GM18867 (cell line): Measurements from ENCODE around the gene NFAM1.

Source experiments
- ATAC-seq: cut with Tn5 transposase; IDR thresholded peaks from one replicate; pipeline ENCODE4 v1.9.1; 2021; ENCODE audit warnings: mild to moderate bottlenecking, moderate library complexity; ENCODE audit not compliant: unreplicated experiment

Gene NFAM1

GRCh38 chr22:42432020-42432596, at the start of gene NFAM1:
Gene NFAM1, minus strand, starts transcription at chr22:42432403. Its CDS starts 46 bp downstream, at chr22:42432357.
- ATAC-seq: no peak

GRCh38 chr22:42475122-42475521, 42.9 kb upstream of the NFAM1 start:
- ATAC-seq: no peak

GRCh38 chr22:42473484-42474193, 41.4 kb upstream of the NFAM1 start:
- ATAC-seq: no peak

GRCh38 chr22:42472671-42473070, 40.5 kb upstream of the NFAM1 start:
- ATAC-seq: no peak

GRCh38 chr22:42471441-42471840, 39.2 kb upstream of the NFAM1 start:
- no peak for ATAC-seq

- no peak for ATAC-seq
Observed at GRCh38 chr22:42470366-42471082, 38.3 kb upstream of the NFAM1 start.

GRCh38 chr22:42468841-42469240, 36.6 kb upstream of the NFAM1 start:
- ATAC-seq: no peak

- no peak for ATAC-seq
Observed at GRCh38 chr22:42462016-42462415, 29.8 kb upstream of the NFAM1 start.

GRCh38 chr22:42461511-42461910, 29.3 kb upstream of the NFAM1 start:
- no peak for ATAC-seq

- no peak for ATAC-seq
Observed at GRCh38 chr22:42459287-42460063, 27.3 kb upstream of the NFAM1 start.

- ATAC-seq: no peak
Observed at GRCh38 chr22:42452916-42453315, 20.7 kb upstream of the NFAM1 start.

GRCh38 chr22:42452456-42452855, 20.3 kb upstream of the NFAM1 start:
- ATAC-seq: no peak

- no peak for ATAC-seq
Observed at GRCh38 chr22:42451499-42452145, 19.4 kb upstream of the NFAM1 start.

- no peak for ATAC-seq
Observed at GRCh38 chr22:42450862-42451261, 18.7 kb upstream of the NFAM1 start.

- ATAC-seq: no peak
Observed at GRCh38 chr22:42446151-42446550, 13.9 kb upstream of the NFAM1 start.

GRCh38 chr22:42444077-42444904, 12.1 kb upstream of the NFAM1 start:
- ATAC-seq: no peak

- ATAC-seq: no peak
Observed at GRCh38 chr22:42443240-42444076, 11.3 kb upstream of the NFAM1 start.

GRCh38 chr22:42442748-42443147, 10.5 kb upstream of the NFAM1 start:
- ATAC-seq: no peak

- no peak for ATAC-seq
Observed at GRCh38 chr22:42440728-42441127, 8.5 kb upstream of the NFAM1 start.
